Pulmonary artery endothelial cell (primary cell): Measurements from ENCODE around the gene MYO9B. TPM values are rescaled to one million over a fixed set of nuclear protein-coding genes. Genes with fewer than 3 reads are reported as not detected.
"Not testable (repeated sequence)": the region's sequence is repeated elsewhere in the genome, so short reads cannot be mapped to it uniquely, and the experiment has no call there.

Experiments used
- DNase-seq: peaks from one replicate; pipeline ENCODE4 v3.0.0-alpha.2; 2011; ENCODE audit warnings: low read depth, low spot score
- total RNA-seq: library from RNA; depleted of rRNA; stranded (reverse); fragments of >200 nt; gene quantifications from 2 replicates; pipeline ENCODE4 v1.2.3, GENCODE V29; 2014

The MYO9B gene
- total RNA-seq, 1 donor from 2014 or later, result 48.1 TPM

DNA sequence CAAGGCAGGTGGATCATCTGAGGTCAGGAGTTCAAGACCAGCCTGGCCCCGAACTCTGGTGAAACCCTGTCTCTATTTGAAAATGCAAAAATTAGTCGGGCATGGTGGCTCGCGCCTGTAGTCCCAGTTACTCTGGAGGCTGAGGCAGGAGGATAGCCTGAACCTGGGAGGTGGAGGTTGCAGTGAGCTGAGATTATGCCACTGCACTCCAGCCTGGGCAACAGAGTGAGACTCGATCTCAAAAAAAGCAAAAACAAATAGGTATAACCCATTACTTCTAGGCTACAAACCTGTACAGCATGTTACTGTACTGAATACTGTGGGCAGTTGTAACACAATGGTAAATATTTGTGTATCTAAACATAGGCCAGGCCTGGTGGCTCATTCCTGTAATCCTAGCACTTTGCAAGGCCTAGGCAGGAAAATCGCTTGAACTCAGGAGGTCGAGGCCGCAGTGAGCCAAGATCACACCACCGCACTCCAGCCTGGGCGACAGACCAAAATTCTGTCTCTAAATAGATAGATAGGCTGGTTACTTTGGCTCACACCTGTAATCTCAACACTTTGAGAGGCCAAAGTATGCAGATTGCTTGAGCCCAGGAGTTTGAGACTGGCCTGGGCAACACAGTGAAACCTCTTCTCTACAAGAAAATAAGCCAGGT lies 63.5 kb downstream of the MYO9B start:
- no peak for DNase-seq

GRCh38 chr19:17144771-17145170 lies 69.2 kb downstream of the MYO9B start:
- DNase-seq, result not testable (repeated sequence)

- DNase-seq, result no peak
These were observed 70.2 kb downstream of the MYO9B start for GRCh38 chr19:17145546-17146497.

DNA sequence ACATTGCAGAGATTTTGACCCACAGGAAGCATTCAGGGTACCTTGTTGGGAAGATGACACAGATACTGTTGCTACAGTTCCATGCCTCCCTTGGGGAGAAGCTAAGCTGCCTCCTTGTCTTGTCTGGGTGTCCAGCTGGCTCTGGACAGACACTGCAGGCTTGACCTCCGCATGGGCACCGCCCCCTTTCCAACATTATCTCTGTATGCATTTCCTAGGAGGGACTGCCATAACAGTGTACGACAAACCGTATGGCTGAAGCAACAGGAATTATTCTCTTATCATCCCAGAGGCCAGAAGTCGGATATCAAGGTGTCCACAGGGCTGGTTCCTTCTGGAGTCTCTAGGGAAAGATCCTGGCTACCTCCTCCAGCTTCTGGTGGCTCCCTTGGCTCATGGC lies 72.6 kb downstream of the MYO9B start:
- DNase-seq, result no peak

- DNase-seq, result no peak
These were observed 74.0 kb downstream of the MYO9B start for GRCh38 chr19:17149393-17150135.

DNA sequence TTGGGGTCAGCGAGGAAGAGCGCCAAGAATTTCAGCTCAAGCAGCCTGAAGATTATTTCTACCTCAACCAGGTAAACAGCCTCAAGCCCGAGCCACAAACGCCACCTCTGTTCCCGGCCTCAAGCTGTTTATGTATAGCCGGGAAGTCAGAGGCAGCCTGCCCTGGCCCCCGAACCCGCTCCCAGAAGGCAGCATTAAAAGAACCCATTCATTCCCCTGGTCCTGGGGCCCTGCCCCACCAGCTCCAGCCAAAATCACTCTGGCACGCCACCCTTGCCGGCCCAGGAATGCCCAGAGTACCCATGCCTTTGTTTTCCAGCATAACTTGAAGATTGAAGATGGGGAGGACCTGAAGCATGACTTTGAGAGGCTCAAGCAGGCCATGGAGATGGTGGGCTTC lies 78.4 kb downstream of the MYO9B start:
- no peak for DNase-seq

DNA sequence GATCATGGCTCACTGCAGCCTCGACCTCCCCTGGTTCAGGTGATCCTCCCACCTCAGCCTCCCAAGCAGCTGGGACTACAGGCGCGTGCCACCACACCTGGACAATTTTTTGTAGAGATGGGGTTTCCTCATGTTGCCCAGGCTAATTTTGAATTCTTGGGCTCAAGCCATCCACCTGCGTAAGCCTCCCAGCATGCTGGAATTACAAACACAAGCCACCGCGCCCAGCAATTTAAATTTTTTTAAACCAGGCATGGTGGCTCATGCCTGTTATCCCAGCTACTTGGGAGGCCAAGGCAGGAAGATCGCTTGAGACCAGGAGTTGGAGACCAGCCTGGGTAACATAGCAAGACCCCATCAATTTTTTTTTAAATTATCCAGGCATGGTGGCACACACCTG lies 79.7 kb downstream of the MYO9B start:
- no peak for DNase-seq

DNA sequence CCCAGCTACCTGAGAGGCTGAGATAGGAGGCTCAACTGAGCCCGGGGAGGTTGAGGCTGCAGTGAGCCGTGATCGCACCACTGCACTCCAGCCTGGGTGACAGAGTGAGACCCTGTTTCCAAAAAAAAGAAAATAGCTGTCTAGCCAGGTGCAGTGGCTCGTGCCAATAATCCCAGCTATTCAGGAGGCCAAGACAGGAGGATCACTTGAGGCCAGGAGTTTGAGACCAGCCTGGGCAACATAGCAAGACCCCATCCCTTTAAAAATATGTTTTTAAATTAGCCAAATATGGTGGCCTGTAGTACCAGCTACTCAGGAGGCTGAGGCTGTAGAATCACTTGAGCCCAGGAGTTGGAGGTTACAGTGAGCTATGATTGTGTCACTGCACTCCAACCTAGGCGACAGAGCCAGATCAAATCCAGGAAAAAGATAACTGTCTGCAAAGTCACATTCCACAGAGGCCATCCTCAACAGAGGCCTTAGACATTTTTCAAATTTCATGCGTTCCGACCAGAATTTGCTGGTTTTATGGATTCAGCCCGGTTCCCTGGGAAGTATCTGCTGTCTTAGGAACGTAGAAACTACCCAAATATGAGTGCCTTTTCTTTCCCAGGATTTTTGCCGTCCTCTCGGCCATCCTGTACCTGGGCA lies 80.8 kb downstream of the MYO9B start:
- no peak for DNase-seq

DNA sequence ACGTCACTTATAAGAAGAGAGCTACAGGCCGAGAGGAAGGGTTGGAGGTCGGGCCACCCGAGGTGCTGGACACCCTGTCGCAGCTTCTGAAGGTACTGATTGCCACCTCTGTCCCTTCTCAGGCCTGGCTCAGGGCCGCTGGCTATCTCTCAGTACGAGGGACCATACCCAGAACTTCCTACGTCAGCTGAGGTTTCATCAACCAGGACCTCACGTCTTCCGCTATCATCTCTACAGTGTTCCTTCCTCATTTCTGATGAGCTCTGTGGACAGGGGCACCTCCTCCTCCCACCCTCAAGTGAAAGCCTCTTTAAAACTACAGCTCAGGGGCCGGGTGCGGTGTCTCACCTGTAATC lies 81.3 kb downstream of the MYO9B start:
- no peak for DNase-seq

DNA sequence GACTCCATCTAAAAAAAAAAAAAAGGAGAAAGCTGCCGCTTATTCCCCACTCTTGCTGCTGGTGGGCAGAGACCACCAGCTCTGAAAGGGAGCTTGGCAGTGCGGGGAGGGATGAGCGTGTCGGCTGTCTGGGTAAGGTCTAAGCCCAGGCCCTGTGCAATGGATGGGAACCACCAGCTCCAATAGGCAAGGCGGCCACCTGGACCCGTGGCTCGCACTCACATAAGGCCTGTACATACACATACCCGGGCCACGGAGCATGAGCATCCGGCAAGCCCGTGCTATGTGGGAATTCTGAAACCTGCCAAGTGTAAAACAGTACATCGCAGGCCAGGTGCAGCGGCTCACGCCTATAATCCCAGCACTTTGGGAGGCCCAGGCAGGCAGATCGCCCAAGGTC lies 83.0 kb downstream of the MYO9B start:
- no peak for DNase-seq

GRCh38 chr19:17159466-17160393 lies 84.2 kb downstream of the MYO9B start:
- DNase-seq, result no peak

DNA sequence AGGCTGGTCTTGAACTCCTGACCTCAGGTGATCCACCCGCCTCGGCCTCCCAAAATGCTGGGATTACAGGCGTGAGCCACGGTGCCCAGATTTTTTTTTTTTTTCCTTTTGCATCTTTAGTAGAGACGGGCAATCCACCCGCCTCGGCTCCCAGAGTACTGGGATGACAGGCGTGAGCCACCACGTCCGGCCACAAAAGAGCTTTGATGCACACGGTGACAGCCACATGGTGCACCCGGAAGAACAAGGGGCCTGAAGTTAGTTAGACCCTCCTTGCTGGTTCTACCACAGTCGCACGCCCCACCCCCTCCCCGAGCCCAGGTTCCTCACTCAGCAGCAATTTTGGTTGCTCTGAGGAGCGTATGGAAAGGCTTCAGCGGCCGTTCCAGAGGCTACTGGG lies 85.3 kb downstream of the MYO9B start:
- no peak for DNase-seq

- not testable (repeated sequence) for DNase-seq
These were observed 86.6 kb downstream of the MYO9B start for GRCh38 chr19:17162131-17162530.

DNA sequence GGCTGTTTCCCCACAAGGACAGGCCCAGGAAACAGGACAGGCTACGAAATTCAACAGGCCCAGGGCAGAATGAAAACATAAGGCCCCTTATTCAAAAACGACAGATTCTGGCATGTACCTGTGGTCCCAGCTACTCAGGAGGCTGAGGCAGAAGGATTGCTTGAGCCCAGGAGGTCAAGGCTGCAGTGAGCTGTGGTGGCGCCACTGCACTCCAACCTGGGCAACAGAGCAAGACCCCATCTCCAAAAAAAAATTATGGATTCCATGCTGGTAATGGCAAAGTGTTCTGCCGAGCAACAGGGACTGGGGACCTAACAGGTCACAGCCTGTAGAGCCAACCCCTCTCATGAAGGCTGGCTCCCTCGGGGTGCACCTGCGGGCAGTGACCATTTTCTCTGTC lies 87.0 kb downstream of the MYO9B start:
- DNase-seq, result no peak

- DNase-seq, result no peak
These were observed 88.1 kb downstream of the MYO9B start for GRCh38 chr19:17163652-17164051.

GRCh38 chr19:17164639-17165038 lies 89.1 kb downstream of the MYO9B start:
- no peak for DNase-seq

DNA sequence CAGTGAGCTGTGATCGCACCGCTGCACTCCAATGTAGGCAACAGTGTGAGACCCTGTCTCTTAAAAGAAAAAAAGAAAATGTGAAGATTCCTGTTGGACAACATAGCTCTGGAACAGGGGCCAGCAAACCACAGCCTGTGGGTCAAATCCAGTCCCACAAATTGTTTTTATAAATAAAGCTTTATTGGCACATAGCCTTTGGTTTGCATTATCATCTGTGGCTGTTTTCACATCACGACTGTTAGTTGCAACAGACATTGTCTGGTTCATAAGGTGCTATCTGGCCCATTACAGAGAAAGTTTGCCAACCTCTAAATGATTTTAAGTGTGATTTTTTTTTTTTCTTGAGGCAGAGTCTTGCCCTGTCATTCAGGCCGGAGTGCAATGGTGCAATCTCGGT lies 90.1 kb downstream of the MYO9B start:
- DNase-seq, result no peak

GRCh38 chr19:17170538-17171297 lies 95.1 kb downstream of the MYO9B start:
- DNase-seq, result no peak

DNA sequence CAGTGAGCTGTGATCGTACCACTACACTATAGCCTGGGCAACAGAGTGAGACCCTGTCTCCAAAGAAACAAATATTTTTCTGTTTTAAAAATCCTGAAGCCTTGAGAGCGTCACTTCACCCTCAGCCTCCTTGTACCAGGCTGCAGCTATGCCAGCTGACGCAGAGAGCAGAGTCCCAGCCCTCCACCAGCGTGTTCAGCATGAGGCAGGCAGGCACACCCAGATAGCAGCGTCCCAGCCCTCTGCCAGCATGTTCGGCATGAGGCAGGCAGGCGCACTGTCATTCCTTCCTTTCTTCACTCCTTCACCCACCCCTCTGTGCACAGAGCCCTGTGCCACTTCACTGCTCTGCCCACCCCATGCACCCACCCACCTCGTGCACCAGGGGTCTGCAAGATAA lies 96.3 kb downstream of the MYO9B start:
- DNase-seq, result no peak
